HEK293T (cell line): ENCODE data around the gene PHACTR2.

Experiments
- ARNT ChIP-seq: fragments of 450-650 bp; IDR thresholded peaks from 2 replicates; pipeline ENCODE4 v1.6.1; 2017; ENCODE audit warnings: mild to moderate bottlenecking
- BHLHE40 ChIP-seq: fragments of 450-650 bp; IDR thresholded peaks from 2 replicates; pipeline ENCODE4 v1.6.1; 2016; ENCODE audit warnings: mild to moderate bottlenecking, moderate library complexity, borderline replicate concordance
- CTBP1 ChIP-seq: fragments of 450-650 bp; IDR thresholded peaks from 2 replicates; pipeline ENCODE4 v1.6.1; 2016; ENCODE audit warnings: borderline replicate concordance
- ELF4 ChIP-seq: fragments of 450-650 bp; IDR thresholded peaks from 2 replicates; pipeline ENCODE4 v1.6.1; 2017; ENCODE audit warnings: antibody characterized with exemption
- FOXA1 ChIP-seq: fragments of 450-650 bp; IDR thresholded peaks from 2 replicates; pipeline ENCODE4 v1.6.1; 2016; ENCODE audit warnings: mild to moderate bottlenecking
- FOXM1 ChIP-seq: fragments of 450-650 bp; IDR thresholded peaks from 2 replicates; pipeline ENCODE4 v1.6.1; 2017; ENCODE audit warnings: mild to moderate bottlenecking, borderline replicate concordance
- HDGF ChIP-seq: fragments of 450-650 bp; IDR thresholded peaks from 2 replicates; pipeline ENCODE4 v1.6.1; 2017; ENCODE audit warnings: antibody characterized with exemption, borderline replicate concordance
- LEF1 ChIP-seq: fragments of 450-650 bp; IDR thresholded peaks from 2 replicates; pipeline ENCODE4 v1.6.1; 2017; ENCODE audit warnings: mild to moderate bottlenecking, borderline replicate concordance
- NFRKB ChIP-seq: fragments of 450-650 bp; IDR thresholded peaks from 2 replicates; pipeline ENCODE4 v1.6.1; 2016; ENCODE audit warnings: mild to moderate bottlenecking, moderate library complexity
- PKNOX1 ChIP-seq: fragments of 450-650 bp; IDR thresholded peaks from 2 replicates; pipeline ENCODE4 v1.6.1; 2016
- SP1 ChIP-seq: fragments of 450-650 bp; IDR thresholded peaks from 2 replicates; pipeline ENCODE4 v1.6.1; 2017
- SUZ12 ChIP-seq: fragments of 450-650 bp; IDR thresholded peaks from 2 replicates; pipeline ENCODE4 v1.6.1; 2016; ENCODE audit warnings: mild to moderate bottlenecking
- TARDBP ChIP-seq: fragments of 450-650 bp; IDR thresholded peaks from 2 replicates; pipeline ENCODE4 v1.6.1; 2016
- ZNF384 ChIP-seq: fragments of 450-650 bp; IDR thresholded peaks from 2 replicates; pipeline ENCODE4 v1.6.1; 2016

- TF ChIP-seq SUZ12 (no peak), BHLHE40 (no peak), PKNOX1 (no peak), LEF1 (no peak), FOXA1 (no peak), ARNT (no peak), HDGF (no peak), NFRKB (no peak), FOXM1 (no peak), TARDBP (no peak), CTBP1 (no peak), SP1 (no peak), ELF4 (no peak), ZNF384 (no peak)
Measured at GRCh38 chr6:143741480-143741879, 63.7 kb downstream of the PHACTR2 start.
